H9 (cell line): Measurements from ENCODE around the gene DPH1. TPM values are rescaled to one million over a fixed set of nuclear protein-coding genes. Genes with fewer than 3 reads are reported as not detected.

Source experiments
- DNase-seq: peaks from one replicate; pipeline ENCODE4 v3.0.0-alpha.2; 2017
- H2AFZ ChIP-seq: one replicate; pipeline ENCODE4 v1.6.1; 2013; ENCODE audit warnings: mild to moderate bottlenecking, low read length, control low read depth, moderate library complexity
- H2AK5ac ChIP-seq: 2 replicates; pipeline ENCODE4 v1.6.1; 2013; ENCODE audit warnings: low read length, control low read depth, mixed read lengths; ENCODE audit not compliant: insufficient read length
- H2BK120ac ChIP-seq: one replicate; pipeline ENCODE4 v1.6.1; 2013; ENCODE audit warnings: low read depth, mild to moderate bottlenecking, low read length, control low read depth, inconsistent platforms; ENCODE audit not compliant: poor library complexity, severe bottlenecking
- H2BK12ac ChIP-seq: 2 replicates; pipeline ENCODE4 v1.6.1; 2013; ENCODE audit warnings: low read length, control low read depth, mixed read lengths, low read depth; ENCODE audit not compliant: insufficient read length
- H2BK15ac ChIP-seq: 2 replicates; pipeline ENCODE4 v1.6.1; 2013; ENCODE audit warnings: low read depth, low read length, control low read depth
- H2BK20ac ChIP-seq: one replicate; pipeline ENCODE4 v1.6.1; 2013; ENCODE audit warnings: low read depth, mild to moderate bottlenecking, low read length, control low read depth, inconsistent platforms; ENCODE audit not compliant: poor library complexity, severe bottlenecking
- H2BK5ac ChIP-seq: 2 replicates; pipeline ENCODE4 v1.6.1; 2013; ENCODE audit warnings: low read length, control low read depth, mixed read lengths; ENCODE audit not compliant: insufficient read length
- H3K14ac ChIP-seq: 2 replicates; pipeline ENCODE4 v1.6.1; 2013; ENCODE audit warnings: low read length, control low read depth; ENCODE audit not compliant: insufficient read depth
- H3K18ac ChIP-seq: 2 replicates; pipeline ENCODE4 v1.6.1; 2013; ENCODE audit warnings: low read depth, mild to moderate bottlenecking, mixed read lengths, low read length, control low read depth; ENCODE audit not compliant: insufficient read length
- H3K23ac ChIP-seq: 2 replicates; pipeline ENCODE4 v1.6.1; 2013; ENCODE audit warnings: low read length, control low read depth, mixed read lengths, low read depth; ENCODE audit not compliant: insufficient read length
- H3K23me2 ChIP-seq: 2 replicates; pipeline ENCODE4 v1.6.1; 2013; ENCODE audit warnings: low read depth, mild to moderate bottlenecking, mixed read lengths, low read length, control low read depth; ENCODE audit not compliant: insufficient read length, poor library complexity, severe bottlenecking
- H3K27ac ChIP-seq: 2 replicates; pipeline ENCODE4 v1.5.1; 2013; ENCODE audit warnings: low read length, control low read depth, mixed read lengths, low read depth; ENCODE audit not compliant: insufficient read length
- H3K27me3 ChIP-seq: 2 replicates; pipeline ENCODE4 v1.6.1; 2013; ENCODE audit warnings: low read length, control low read depth, inconsistent platforms; ENCODE audit not compliant: insufficient read depth
- H3K4ac ChIP-seq: 2 replicates; pipeline ENCODE4 v1.6.1; 2013; ENCODE audit warnings: low read depth, mild to moderate bottlenecking, control low read depth, inconsistent platforms, low read length, moderate library complexity
- H3K4me1 ChIP-seq: 2 replicates; pipeline ENCODE4 v1.6.1; 2013; ENCODE audit warnings: low read length, control low read depth, inconsistent platforms; ENCODE audit not compliant: insufficient read depth
- H3K4me2 ChIP-seq: 2 replicates; pipeline ENCODE4 v1.6.1; 2013; ENCODE audit warnings: low read length, control low read depth, mixed read lengths; ENCODE audit not compliant: insufficient read length, insufficient read depth
- H3K56ac ChIP-seq: 2 replicates; pipeline ENCODE4 v1.6.1; 2013; ENCODE audit warnings: low read depth, mild to moderate bottlenecking, mixed read lengths, low read length, control low read depth; ENCODE audit not compliant: insufficient read length
- H3K79me1 ChIP-seq: 2 replicates; pipeline ENCODE4 v1.6.1; 2013; ENCODE audit warnings: low read depth, mild to moderate bottlenecking, moderate library complexity, low read length, control low read depth, inconsistent platforms; ENCODE audit not compliant: insufficient read depth, poor library complexity, severe bottlenecking
- H3K79me2 ChIP-seq: 2 replicates; pipeline ENCODE4 v1.6.1; 2013; ENCODE audit warnings: low read length, control low read depth, inconsistent platforms; ENCODE audit not compliant: insufficient read depth
- H3K9ac ChIP-seq: 2 replicates; pipeline ENCODE4 v1.6.1; 2013; ENCODE audit warnings: low read length, control low read depth, mixed read lengths; ENCODE audit not compliant: insufficient read length; ENCODE audit errors: extremely low read depth
- H3K9me3 ChIP-seq: one replicate; pipeline ENCODE4 v1.6.1; 2013; ENCODE audit warnings: low read depth, low read length, inconsistent platforms; ENCODE audit not compliant: control insufficient read depth
- H3T11ph ChIP-seq: one replicate; pipeline ENCODE4 v1.6.1; 2013; ENCODE audit warnings: mild to moderate bottlenecking, low read length, control low read depth, inconsistent platforms
- H4K20me1 ChIP-seq: one replicate; pipeline ENCODE4 v1.6.1; 2013; ENCODE audit not compliant: control insufficient read depth, insufficient read length, insufficient read depth
- H4K5ac ChIP-seq: 2 replicates; pipeline ENCODE4 v1.6.1; 2013; ENCODE audit warnings: low read depth, mild to moderate bottlenecking, mixed read lengths, low read length, control low read depth; ENCODE audit not compliant: insufficient read length
- H4K8ac ChIP-seq: replicated peaks from 2 replicates; pipeline ENCODE4 v1.6.1; 2013; ENCODE audit warnings: low read length, control low read depth, mixed read lengths, low read depth; ENCODE audit not compliant: insufficient read length
- H4K91ac ChIP-seq: 2 replicates; pipeline ENCODE4 v1.6.1; 2013; ENCODE audit warnings: low read depth, mild to moderate bottlenecking, moderate library complexity, mixed read lengths, low read length, control low read depth; ENCODE audit not compliant: insufficient read length
- H3K27ac Mint-ChIP-seq, 3 experiments: 2 replicates in 2 of 3; 3 replicates in 1 of 3; pipeline ENCODE4 v1.8.0; 2020 to 2021; ENCODE audit warnings: mixed read lengths in 3 of 3, mild to moderate bottlenecking in 1 of 3, moderate library complexity in 1 of 3
- H3K27me3 Mint-ChIP-seq: 2 replicates; pipeline ENCODE4 v1.8.0; 2021; ENCODE audit warnings: low read depth, mild to moderate bottlenecking, moderate library complexity, mixed read lengths
- H3K36me3 Mint-ChIP-seq, 3 experiments: 2 replicates in 2 of 3; 3 replicates in 1 of 3; pipeline ENCODE4 v1.8.0; 2020 to 2021; ENCODE audit warnings: low read depth in 3 of 3, mixed read lengths in 3 of 3; ENCODE audit not compliant: insufficient read depth in 1 of 3
- H3K4me1 Mint-ChIP-seq, 2 experiments: 2 replicates each; pipeline ENCODE4 v1.8.0; 2020; ENCODE audit warnings: mixed read lengths in 2 of 2
- H3K4me3 Mint-ChIP-seq, 2 experiments: 2 replicates in 1 of 2; 3 replicates in 1 of 2; pipeline ENCODE4 v1.8.0; 2020 to 2021; ENCODE audit warnings: mild to moderate bottlenecking in 2 of 2, mixed read lengths in 2 of 2, moderate library complexity in 1 of 2
- H3K9me3 Mint-ChIP-seq, 2 experiments: 2 replicates in 1 of 2; 3 replicates in 1 of 2; pipeline ENCODE4 v1.8.0; 2020; ENCODE audit warnings: mild to moderate bottlenecking in 2 of 2, mixed read lengths in 2 of 2, moderate library complexity in 1 of 2
- CTCF ChIP-seq: fragments of 200-600 bp; sonication (generic); conservative IDR thresholded peaks from 3 replicates; pipeline ENCODE4 v1.8.0; 2021; ENCODE audit warnings: antibody characterized with exemption, mild to moderate bottlenecking
- WGBS: extraction: QIAGEN DNeasy Blood & Tissue Kit; methylation state at CpG from one replicate; pipeline ENCODE4 v1.1.7; 2013; ENCODE audit warnings: missing lambda C conversion rate, low lambda C conversion rate, mixed read lengths; ENCODE audit not compliant: insufficient read length; ENCODE audit errors: extremely low coverage; 5-methylcytosine and 5-hydroxymethylcytosine counted together
- total RNA-seq: library from RNA; stranded (reverse); gene quantifications from 2 replicates; pipeline ENCODE4 v1.2.1, GENCODE V29; 2021

The DPH1 gene
- total RNA-seq, 1 experiment from 2014 or later, result 27.5 TPM

DNA sequence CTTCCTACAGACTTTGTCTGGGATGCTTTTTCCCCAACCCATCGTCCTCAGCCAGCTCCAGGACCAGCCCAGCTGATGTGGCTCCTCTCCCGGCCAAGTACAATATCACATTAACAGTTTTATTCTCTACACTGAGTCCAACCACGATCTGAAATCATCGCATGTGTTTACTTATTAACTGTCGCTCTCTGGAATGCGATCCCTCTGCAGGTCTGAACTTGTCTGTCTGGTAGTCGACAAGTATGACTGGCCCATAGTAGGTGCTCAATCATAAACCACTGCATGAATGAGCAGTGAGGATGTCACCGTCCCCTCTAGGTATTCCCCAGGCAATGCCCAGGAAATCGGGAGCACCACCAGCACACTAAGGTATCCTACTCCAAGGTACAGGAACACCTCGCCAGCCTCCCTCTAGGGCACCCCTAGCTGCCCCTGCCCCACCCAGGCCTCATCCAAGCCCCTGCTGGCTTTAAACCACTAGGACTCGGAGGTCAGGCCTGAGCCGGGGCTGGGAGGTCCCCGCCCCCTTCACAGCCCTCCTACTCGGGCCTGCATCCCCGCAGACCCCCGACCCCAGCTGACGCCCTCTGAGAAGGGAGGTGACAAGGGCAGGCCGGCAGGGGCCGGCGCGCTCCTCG lies 32.5 kb upstream of the DPH1 start:
- H3K79me2 ChIP-seq, result no peaks in the 10 kb centered on the region
- no peak overlapping the region for H3K27ac ChIP-seq

More for the DNA sequence above, 32.5 kb upstream of the DPH1 start:
- peak; percentile 76 for DNase-seq
- Histone ChIP-seq H3K18ac (no peak overlapping the region), H3K4ac (no peak overlapping the region), H4K5ac (no peak overlapping the region), H3K23ac (no peak overlapping the region), H3K4me1 (no peaks in the 10 kb centered on the region; the same call in 1 of the 2 replicates), H4K8ac (no peak overlapping the region), H2BK12ac (no peak overlapping the region), H2AFZ (no peak overlapping the region), H3K14ac (no peak overlapping the region), H3K79me1 (no peaks in the 10 kb centered on the region), H3K9ac (no peak overlapping the region), H2BK15ac (no peak overlapping the region), H3K56ac (no peak overlapping the region), H3T11ph (no peak overlapping the region), H3K27me3 (peaks cover 7% of the 10 kb centered on the region; the same call in 1 of the 2 replicates), H2AK5ac (no peak overlapping the region), H2BK120ac (no peak overlapping the region), H4K20me1 (no peaks in the 10 kb centered on the region), H3K23me2 (no peaks in the 10 kb centered on the region), H2BK20ac (no peak overlapping the region), H2BK5ac (no peak overlapping the region), H3K4me2 (peak overlapping the region; percentile 6), H4K91ac (no peak overlapping the region), H3K9me3 (no peaks in the 10 kb centered on the region)
- Mint-ChIP-seq H3K27me3 (peaks cover 67% of the 10 kb centered on the region), H3K27ac (peak overlapping the region in 1 of 3 experiments; percentile 17; a peak in 1 of 7 replicates), H3K4me3 (peak overlapping the region; percentile 19 to 65; a peak in 4 of 5 replicates), H3K4me1 (peaks cover 25 to 41% of the 10 kb centered on the region in 2 experiments), H3K9me3 (no peaks in the 10 kb centered on the region; a peak in 1 of 5 replicates), H3K36me3 (no peaks in the 10 kb centered on the region)
- WGBS, result no CpG with 5 or more reads among the region's 22 CpGs
- no peak for TF ChIP-seq CTCF
